GM21737 (cell line): Measurements from ENCODE around the gene FUT9.

ENCODE experiments used
- ATAC-seq: cut with Tn5 transposase; IDR thresholded peaks from one replicate; pipeline ENCODE4 v1.9.1; 2021; ENCODE audit warnings: mild to moderate bottlenecking, moderate library complexity; ENCODE audit not compliant: unreplicated experiment

Gene FUT9

GRCh38 chr6:96065213-96065612 lies 49.4 kb downstream of the FUT9 start:
- no peak for ATAC-seq

- no peak for ATAC-seq
Observed at GRCh38 chr6:96066376-96066775, 50.6 kb downstream of the FUT9 start.

GRCh38 chr6:96073555-96073954 lies 57.8 kb downstream of the FUT9 start:
- ATAC-seq: no peak

- ATAC-seq: no peak
Observed at GRCh38 chr6:96074006-96074405, 58.2 kb downstream of the FUT9 start.

- no peak for ATAC-seq
Observed at GRCh38 chr6:96075826-96076225, 60.1 kb downstream of the FUT9 start.

- ATAC-seq: no peak
Observed at GRCh38 chr6:96086745-96087144, 71.0 kb downstream of the FUT9 start.

GRCh38 chr6:96089173-96089572 lies 73.4 kb downstream of the FUT9 start:
- ATAC-seq: no peak

- ATAC-seq: no peak
Observed at GRCh38 chr6:96094077-96094476, 78.3 kb downstream of the FUT9 start.

GRCh38 chr6:96099069-96099468 lies 83.3 kb downstream of the FUT9 start:
- no peak for ATAC-seq

GRCh38 chr6:96101564-96101963 lies 85.8 kb downstream of the FUT9 start:
- no peak for ATAC-seq

GRCh38 chr6:96104910-96105309 lies 89.1 kb downstream of the FUT9 start:
- ATAC-seq: no peak

GRCh38 chr6:96110878-96111277 lies 95.1 kb downstream of the FUT9 start:
- ATAC-seq: no peak

- ATAC-seq: no peak
Observed at GRCh38 chr6:96116674-96117073, 100.9 kb downstream of the FUT9 start.

GRCh38 chr6:96124778-96125177 lies 109.0 kb downstream of the FUT9 start:
- no peak for ATAC-seq

GRCh38 chr6:96138406-96138805 lies 122.6 kb downstream of the FUT9 start:
- ATAC-seq: no peak

- ATAC-seq: no peak
Observed at GRCh38 chr6:96142142-96142541, 126.4 kb downstream of the FUT9 start.

GRCh38 chr6:96150431-96150830 lies 134.7 kb downstream of the FUT9 start:
- no peak for ATAC-seq

GRCh38 chr6:96151707-96152106 lies 135.9 kb downstream of the FUT9 start:
- ATAC-seq: no peak

GRCh38 chr6:96152114-96152708 lies 136.4 kb downstream of the FUT9 start:
- ATAC-seq: no peak

- no peak for ATAC-seq
Observed at GRCh38 chr6:96153775-96154174, 138.0 kb downstream of the FUT9 start.

GRCh38 chr6:96156425-96156824 lies 140.7 kb downstream of the FUT9 start:
- ATAC-seq: no peak

- peak; percentile 77 for ATAC-seq
Observed at GRCh38 chr6:96157018-96157565, 141.3 kb downstream of the FUT9 start.

GRCh38 chr6:96162711-96163120 lies 146.9 kb downstream of the FUT9 start:
- ATAC-seq: no peak
